ENCODE measurements around the gene FUT8.

DNA sequence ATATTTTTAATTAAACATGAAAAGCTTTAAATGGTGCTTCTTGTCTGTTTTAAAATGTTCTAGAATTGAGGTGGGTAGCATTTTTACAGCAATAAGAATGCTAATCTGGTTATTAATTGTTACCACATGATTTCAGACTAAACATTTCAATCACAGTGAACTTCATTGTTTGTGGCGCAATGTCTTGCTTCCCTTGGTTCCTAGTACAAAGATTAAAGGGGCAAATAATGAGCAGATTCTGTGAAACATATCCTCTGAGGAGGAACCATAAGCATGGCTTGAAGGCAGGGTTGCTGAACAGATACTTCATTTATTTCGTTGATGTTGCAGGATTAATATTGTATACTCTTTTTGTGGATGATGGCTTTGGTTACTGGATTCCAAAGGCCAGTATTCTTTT is 162.1 kb downstream of the FUT8 start:
- TF ChIP-seq EZH2phosphoT487 (IDR thresholded peaks at IDR 0.05; ENCODE audit: borderline replicate concordance, low read depth) (no peak), FOXM1 (IDR thresholded peaks at IDR 0.05; ENCODE audit: low read depth) (no peak), POLR2AphosphoS5 (IDR thresholded peaks at IDR 0.05; ENCODE audit: low read depth, low read length) (no peak), YY1 (IDR thresholded peaks at IDR 0.05; ENCODE audit: low read depth) (no peak), TCF12 (IDR thresholded peaks at IDR 0.05) (no peak), JUND (IDR thresholded peaks at IDR 0.05) (no peak)
- TF ChIP-seq, protein P1, sequence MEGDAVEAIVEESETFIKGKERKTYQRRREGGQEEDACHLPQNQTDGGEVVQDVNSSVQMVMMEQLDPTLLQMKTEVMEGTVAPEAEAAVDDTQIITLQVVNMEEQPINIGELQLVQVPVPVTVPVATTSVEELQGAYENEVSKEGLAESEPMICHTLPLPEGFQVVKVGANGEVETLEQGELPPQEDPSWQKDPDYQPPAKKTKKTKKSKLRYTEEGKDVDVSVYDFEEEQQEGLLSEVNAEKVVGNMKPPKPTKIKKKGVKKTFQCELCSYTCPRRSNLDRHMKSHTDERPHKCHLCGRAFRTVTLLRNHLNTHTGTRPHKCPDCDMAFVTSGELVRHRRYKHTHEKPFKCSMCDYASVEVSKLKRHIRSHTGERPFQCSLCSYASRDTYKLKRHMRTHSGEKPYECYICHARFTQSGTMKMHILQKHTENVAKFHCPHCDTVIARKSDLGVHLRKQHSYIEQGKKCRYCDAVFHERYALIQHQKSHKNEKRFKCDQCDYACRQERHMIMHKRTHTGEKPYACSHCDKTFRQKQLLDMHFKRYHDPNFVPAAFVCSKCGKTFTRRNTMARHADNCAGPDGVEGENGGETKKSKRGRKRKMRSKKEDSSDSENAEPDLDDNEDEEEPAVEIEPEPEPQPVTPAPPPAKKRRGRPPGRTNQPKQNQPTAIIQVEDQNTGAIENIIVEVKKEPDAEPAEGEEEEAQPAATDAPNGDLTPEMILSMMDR (IDR thresholded peaks at IDR 0.05), result no peak
- TF ChIP-seq, protein P2, sequence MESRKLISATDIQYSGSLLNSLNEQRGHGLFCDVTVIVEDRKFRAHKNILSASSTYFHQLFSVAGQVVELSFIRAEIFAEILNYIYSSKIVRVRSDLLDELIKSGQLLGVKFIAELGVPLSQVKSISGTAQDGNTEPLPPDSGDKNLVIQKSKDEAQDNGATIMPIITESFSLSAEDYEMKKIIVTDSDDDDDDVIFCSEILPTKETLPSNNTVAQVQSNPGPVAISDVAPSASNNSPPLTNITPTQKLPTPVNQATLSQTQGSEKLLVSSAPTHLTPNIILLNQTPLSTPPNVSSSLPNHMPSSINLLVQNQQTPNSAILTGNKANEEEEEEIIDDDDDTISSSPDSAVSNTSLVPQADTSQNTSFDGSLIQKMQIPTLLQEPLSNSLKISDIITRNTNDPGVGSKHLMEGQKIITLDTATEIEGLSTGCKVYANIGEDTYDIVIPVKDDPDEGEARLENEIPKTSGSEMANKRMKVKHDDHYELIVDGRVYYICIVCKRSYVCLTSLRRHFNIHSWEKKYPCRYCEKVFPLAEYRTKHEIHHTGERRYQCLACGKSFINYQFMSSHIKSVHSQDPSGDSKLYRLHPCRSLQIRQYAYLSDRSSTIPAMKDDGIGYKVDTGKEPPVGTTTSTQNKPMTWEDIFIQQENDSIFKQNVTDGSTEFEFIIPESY (IDR thresholded peaks at IDR 0.05; ENCODE audit: borderline replicate concordance, low read depth), result no peak
- TF ChIP-seq, protein P3, sequence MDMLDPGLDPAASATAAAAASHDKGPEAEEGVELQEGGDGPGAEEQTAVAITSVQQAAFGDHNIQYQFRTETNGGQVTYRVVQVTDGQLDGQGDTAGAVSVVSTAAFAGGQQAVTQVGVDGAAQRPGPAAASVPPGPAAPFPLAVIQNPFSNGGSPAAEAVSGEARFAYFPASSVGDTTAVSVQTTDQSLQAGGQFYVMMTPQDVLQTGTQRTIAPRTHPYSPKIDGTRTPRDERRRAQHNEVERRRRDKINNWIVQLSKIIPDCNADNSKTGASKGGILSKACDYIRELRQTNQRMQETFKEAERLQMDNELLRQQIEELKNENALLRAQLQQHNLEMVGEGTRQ (IDR thresholded peaks at IDR 0.05; ENCODE audit: borderline replicate concordance, low read depth, low read length), result no peak
